GM21381 (cell line): ENCODE measurements around the gene THRAP3.

ENCODE experiments used
- ATAC-seq: cut with Tn5 transposase; IDR thresholded peaks from one replicate; pipeline ENCODE4 v1.9.1; 2021; ENCODE audit warnings: mild to moderate bottlenecking, moderate library complexity; ENCODE audit not compliant: unreplicated experiment

Gene THRAP3

GRCh38 chr1:36349839-36350238 is 125.6 kb downstream of the THRAP3 start:
- no peak for ATAC-seq

- ATAC-seq = no peak
These were observed 126.5 kb downstream of the THRAP3 start for GRCh38 chr1:36350659-36351226.

GRCh38 chr1:36351227-36351977 is 127.2 kb downstream of the THRAP3 start:
- no peak for ATAC-seq

- ATAC-seq = no peak
These were observed 128.1 kb downstream of the THRAP3 start for GRCh38 chr1:36352125-36352909.

- ATAC-seq = no peak
These were observed 129.0 kb downstream of the THRAP3 start for GRCh38 chr1:36352910-36353878.

- no peak for ATAC-seq
These were observed 130.2 kb downstream of the THRAP3 start for GRCh38 chr1:36354486-36354885.
